ENCODE data around the gene RUFY4. TPM values are rescaled to one million over a fixed set of nuclear protein-coding genes. Genes with fewer than 3 reads are reported as not detected.

The RUFY4 gene
- total and polyA plus RNA-seq, 2 experiments from 2014 or later = 0.27 TPM; not detected in 1

DNA sequence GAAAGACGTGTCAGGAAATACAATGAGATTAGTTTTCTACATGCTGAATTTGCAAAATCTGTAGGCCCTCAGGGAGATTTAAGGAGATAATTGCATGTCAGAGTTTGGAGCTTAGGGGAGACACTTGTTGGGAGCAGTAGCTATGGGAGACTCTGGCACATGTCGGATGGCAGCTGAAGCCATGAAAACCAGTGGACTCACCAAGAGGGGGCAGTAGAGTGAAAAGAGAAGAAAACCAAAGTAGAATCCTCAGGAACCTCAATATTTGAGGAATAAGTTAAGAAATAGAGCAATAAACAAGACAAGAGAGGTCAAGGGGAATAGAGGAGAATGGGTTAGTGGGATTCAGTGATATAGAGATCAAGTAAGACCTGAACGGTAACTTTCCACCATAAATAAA is 24.8 kb downstream of the RUFY4 start:
- Histone ChIP-seq H3K27ac (ENCODE audit: low read depth) (no peak overlapping the region), H2AFZ (no peak overlapping the region), H3K79me2 (replicated peaks; ENCODE audit: insufficient read depth) (no peaks in the 10 kb centered on the region), H3F3A (replicated peaks; ENCODE audit: low read depth) (no peaks in the 10 kb centered on the region), H3K4me2 (no peak overlapping the region), H3K36me3 (ENCODE audit: insufficient read depth) (no peaks in the 10 kb centered on the region), H3K9me2 (ENCODE audit: insufficient read depth) (no peaks in the 10 kb centered on the region), H3K4me1 (ENCODE audit: insufficient read depth) (no peaks in the 10 kb centered on the region), H3K27me3 (ENCODE audit: insufficient read depth) (no peaks in the 10 kb centered on the region), H3K4me3 (no peak overlapping the region), H4K20me1 (replicated peaks; ENCODE audit: insufficient read depth) (no peaks in the 10 kb centered on the region)
- DNase-seq (ENCODE audit: low spot score) (peak; percentile 53), ATAC-seq (0 out of 3 replicates have a peak, but pooled peaks have one; percentile 34)
- TF ChIP-seq ZNF462 (CRISPR knock-in tag; IDR thresholded peaks at IDR 0.05) = no peak
- peak; percentile 60 to 63 for TF ChIP-seq CTCF (conservative IDR thresholded peaks at IDR 0.05; ENCODE audit: low read depth in 2 of 2)
- no peak overlapping the region for H3K4me3 Mint-ChIP-seq
- H3K27me3 Mint-ChIP-seq (ENCODE audit: insufficient read depth, low read depth, poor library complexity) = peaks cover 4% of the 10 kb centered on the region
- peaks cover 3% of the 10 kb centered on the region; the same call in 1 of the 3 replicates for H3K9me3 Mint-ChIP-seq
- no peaks in the 10 kb centered on the region for H3K4me1 Mint-ChIP-seq
- H3K36me3 Mint-ChIP-seq (ENCODE audit: low read depth) = no peaks in the 10 kb centered on the region; the same call in 2 of the 3 replicates
- no peak overlapping the region for H3K27ac Mint-ChIP-seq

GRCh38 chr2:218095853-218096252 is 26.8 kb downstream of the RUFY4 start:
- no peaks in the 10 kb centered on the region for H3K9me2 ChIP-seq (ENCODE audit: insufficient read depth)
- H4K20me1 ChIP-seq (replicated peaks; ENCODE audit: insufficient read depth) = no peaks in the 10 kb centered on the region
- H3K27me3 ChIP-seq (ENCODE audit: insufficient read depth) = no peaks in the 10 kb centered on the region
- H3K79me2 ChIP-seq (replicated peaks; ENCODE audit: insufficient read depth) = no peaks in the 10 kb centered on the region
- H3K4me3 ChIP-seq = no peak overlapping the region
- H3F3A ChIP-seq (replicated peaks; ENCODE audit: low read depth) = no peaks in the 10 kb centered on the region
- 0 out of 3 replicates have a peak, but pooled peaks cover under 1% of the 10 kb centered on the region for H3K9me3 Mint-ChIP-seq
- no peak overlapping the region for H3K4me3 Mint-ChIP-seq
- DNase-seq (ENCODE audit: low spot score) (no peak), ATAC-seq (no peak)
- H3K4me1 ChIP-seq (ENCODE audit: insufficient read depth) = no peaks in the 10 kb centered on the region
- no peaks in the 10 kb centered on the region for H3K4me1 Mint-ChIP-seq
- H3K36me3 ChIP-seq (ENCODE audit: insufficient read depth) = no peaks in the 10 kb centered on the region
- H3K27me3 Mint-ChIP-seq (ENCODE audit: insufficient read depth, low read depth, poor library complexity) = peaks cover 4% of the 10 kb centered on the region
- no peak overlapping the region for H3K27ac ChIP-seq (ENCODE audit: low read depth)
- no peak overlapping the region for H2AFZ ChIP-seq
- H3K4me2 ChIP-seq = no peak overlapping the region
- H3K36me3 Mint-ChIP-seq (ENCODE audit: low read depth) = no peaks in the 10 kb centered on the region; the same call in 2 of the 3 replicates
- no peak overlapping the region for H3K27ac Mint-ChIP-seq
- TF ChIP-seq EZH2 (IDR thresholded peaks at IDR 0.05; ENCODE audit: low read depth, unreplicated experiment) (no peak), POLR2AphosphoS5 (IDR thresholded peaks at IDR 0.05; ENCODE audit: low read depth) (no peak), CREB1 (CRISPR knock-in tag; IDR thresholded peaks at IDR 0.05; ENCODE audit: low read depth) (no peak)

Measured in GM23338 (cell line).